SK-N-MC (cell line): ENCODE measurements around the gene FAM204A.

Source experiments
- DNase-seq: peaks from one replicate; pipeline ENCODE4 v3.0.0-alpha.2; 2011; ENCODE audit warnings: low read depth, low spot score
- H3K27ac ChIP-seq: fragments of 200-600 bp; sonication (generic); 2 replicates; pipeline ENCODE4 v1.5.1; 2016; ENCODE audit warnings: mixed run types
- H3K36me3 ChIP-seq: fragments of 200-600 bp; sonication (generic); 2 replicates; pipeline ENCODE4 v1.6.1; 2017; ENCODE audit warnings: antibody characterized with exemption, low read length, mixed read lengths; ENCODE audit not compliant: insufficient read depth
- H3K4me3 ChIP-seq: fragments of 200-600 bp; sonication (generic); 2 replicates; pipeline ENCODE4 v1.5.1; 2016
- H3K9ac ChIP-seq: fragments of 200-600 bp; sonication (generic); 2 replicates; pipeline ENCODE4 v1.8.0; 2017; ENCODE audit warnings: mixed run types, mixed read lengths; ENCODE audit not compliant: insufficient read length
- H3K9me3 ChIP-seq: fragments of 200-600 bp; sonication (generic); 2 replicates; pipeline ENCODE4 v1.6.1; 2017; ENCODE audit warnings: low read depth, mild to moderate bottlenecking, antibody characterized with exemption, low read length, moderate library complexity, mixed read lengths
- EZH2 ChIP-seq: fragments of 200-600 bp; sonication (generic); IDR thresholded peaks from one replicate; pipeline ENCODE4 v1.6.1; 2017; ENCODE audit warnings: antibody characterized with exemption
- FOXP2 ChIP-seq: optimal IDR thresholded peaks from 2 replicates; pipeline ENCODE3; 2011; ENCODE audit warnings: mild to moderate bottlenecking, moderate library complexity; ENCODE audit not compliant: insufficient read depth; ENCODE audit errors: extremely low read length, control extremely low read depth
- POLR2AphosphoS5 ChIP-seq: IDR thresholded peaks from 2 replicates; pipeline ENCODE4 v1.6.1; 2012; ENCODE audit warnings: mild to moderate bottlenecking, low read depth, low read length, borderline replicate concordance

FAM204A gene

GRCh38 chr10:118341791-118342637, at the start of gene FAM204A:
Gene FAM204A, minus strand, starts transcription at chr10:118342324. Its CDS starts 5,909 bp downstream, at chr10:118336415.
- DNase-seq: peak; percentile 52
- Histone ChIP-seq H3K36me3 (no peaks in the 10 kb centered on the region), H3K4me3 (peak within 1 kb of the TSS; percentile 81), H3K9ac (peak within 1 kb of the TSS; percentile 65), H3K9me3 (no peaks in the 10 kb centered on the region), H3K27ac (no peak within 1 kb of the TSS)
- peak; percentile 72 for TF ChIP-seq POLR2AphosphoS5
- no peak for TF ChIP-seq FOXP2

- TF ChIP-seq EZH2 (no peak), FOXP2 (no peak), POLR2AphosphoS5 (no peak)
- no peak overlapping the region for H3K9ac ChIP-seq
Measured at GRCh38 chr10:118383699-118384098, 41.6 kb upstream of the FAM204A start.

GRCh38 chr10:118383063-118383689, 41.1 kb upstream of the FAM204A start:
- DNase-seq: no peak
- no peaks in the 10 kb centered on the region for H3K9me3 ChIP-seq
- no peak overlapping the region for H3K9ac ChIP-seq
- H3K27ac ChIP-seq: no peak overlapping the region
- TF ChIP-seq POLR2AphosphoS5 (no peak), EZH2 (no peak), FOXP2 (no peak)
- no peak overlapping the region for H3K4me3 ChIP-seq
- no peaks in the 10 kb centered on the region for H3K36me3 ChIP-seq

More at GRCh38 chr10:118383699-118384098, 41.6 kb upstream of the FAM204A start:
- no peaks in the 10 kb centered on the region for H3K9me3 ChIP-seq
- H3K4me3 ChIP-seq: no peak overlapping the region
- no peak overlapping the region for H3K27ac ChIP-seq
- H3K36me3 ChIP-seq: no peaks in the 10 kb centered on the region
- no peak for DNase-seq

GRCh38 chr10:118374404-118374803, 32.3 kb upstream of the FAM204A start:
- Histone ChIP-seq H3K36me3 (no peaks in the 10 kb centered on the region), H3K9me3 (no peaks in the 10 kb centered on the region), H3K4me3 (no peak overlapping the region), H3K27ac (no peak overlapping the region), H3K9ac (no peak overlapping the region)
- no peak for DNase-seq
- no peak for TF ChIP-seq EZH2

GRCh38 chr10:118373786-118374185, 31.7 kb upstream of the FAM204A start:
- TF ChIP-seq EZH2 (no peak), FOXP2 (no peak), POLR2AphosphoS5 (no peak)
- Histone ChIP-seq H3K27ac (no peak overlapping the region), H3K9me3 (no peaks in the 10 kb centered on the region), H3K4me3 (no peak overlapping the region), H3K36me3 (no peaks in the 10 kb centered on the region), H3K9ac (no peak overlapping the region)
- DNase-seq: no peak

GRCh38 chr10:118370499-118370898, 28.4 kb upstream of the FAM204A start:
- no peaks in the 10 kb centered on the region for H3K9me3 ChIP-seq
- H3K9ac ChIP-seq: no peak overlapping the region
- TF ChIP-seq POLR2AphosphoS5: no peak
- no peak for TF ChIP-seq EZH2
- no peak for TF ChIP-seq FOXP2
- H3K27ac ChIP-seq: no peak overlapping the region
- DNase-seq: no peak
- H3K4me3 ChIP-seq: no peak overlapping the region
- H3K36me3 ChIP-seq: no peaks in the 10 kb centered on the region

- no peak overlapping the region for H3K27ac ChIP-seq
Measured at GRCh38 chr10:118369641-118370205, 27.6 kb upstream of the FAM204A start.

GRCh38 chr10:118365702-118366101, 23.6 kb upstream of the FAM204A start:
- Histone ChIP-seq H3K36me3 (no peaks in the 10 kb centered on the region), H3K4me3 (no peak overlapping the region), H3K9me3 (no peaks in the 10 kb centered on the region), H3K27ac (no peak overlapping the region), H3K9ac (no peak overlapping the region)
- no peak for DNase-seq
- TF ChIP-seq FOXP2: no peak
- TF ChIP-seq EZH2: no peak
- TF ChIP-seq POLR2AphosphoS5: no peak

More at GRCh38 chr10:118369641-118370205, 27.6 kb upstream of the FAM204A start:
- no peak overlapping the region for H3K4me3 ChIP-seq
- no peak for TF ChIP-seq POLR2AphosphoS5
- no peak for TF ChIP-seq EZH2
- no peak for TF ChIP-seq FOXP2
- no peaks in the 10 kb centered on the region for H3K9me3 ChIP-seq
- H3K9ac ChIP-seq: no peak overlapping the region
- no peaks in the 10 kb centered on the region for H3K36me3 ChIP-seq
- DNase-seq: no peak

GRCh38 chr10:118362103-118362502, 20.0 kb upstream of the FAM204A start:
- TF ChIP-seq EZH2: no peak
- no peak for TF ChIP-seq POLR2AphosphoS5
- TF ChIP-seq FOXP2: no peak
- DNase-seq: no peak

More at GRCh38 chr10:118362103-118362502, 20.0 kb upstream of the FAM204A start:
- no peak overlapping the region for H3K27ac ChIP-seq
- no peaks in the 10 kb centered on the region for H3K36me3 ChIP-seq
- no peak overlapping the region for H3K9ac ChIP-seq
- H3K4me3 ChIP-seq: no peak overlapping the region
- H3K9me3 ChIP-seq: no peaks in the 10 kb centered on the region
